HL-60 (cell line): ENCODE data around the gene LKAAEAR1.

Source experiments
- DNase-seq, 2 experiments: peaks; one replicate each; pipeline ENCODE4 v3.0.0-alpha.2; 2010 to 2020; ENCODE audit warnings: low read depth in 1 of 2, low spot score in 1 of 2
- H3K27ac ChIP-seq: fragments of 250-450 bp; sonication (Bioruptor Pico); replicated peaks from 2 replicates; pipeline ENCODE4 v1.5.1; 2020; ENCODE audit warnings: mild to moderate bottlenecking, moderate library complexity
- H3K27me3 ChIP-seq: fragments of 250-450 bp; sonication (Bioruptor Pico); 2 replicates; pipeline ENCODE4 v1.5.1; 2021; ENCODE audit warnings: mild to moderate bottlenecking, moderate library complexity; ENCODE audit not compliant: insufficient read depth, poor library complexity, severe bottlenecking
- H3K4me3 ChIP-seq: replicated peaks from 2 replicates; pipeline ENCODE4 v1.5.1; 2011; ENCODE audit warnings: mild to moderate bottlenecking, control low read depth, low read length; ENCODE audit not compliant: insufficient read depth
- GABPA ChIP-seq: IDR thresholded peaks from 2 replicates; pipeline ENCODE4 v1.6.1; 2012; ENCODE audit warnings: low read depth
- POLR2AphosphoS5 ChIP-seq: IDR thresholded peaks from 2 replicates; pipeline ENCODE4 v1.6.1; 2012; ENCODE audit warnings: low read depth
- SPI1 ChIP-seq: IDR thresholded peaks from 2 replicates; pipeline ENCODE4 v1.6.1; 2012; ENCODE audit warnings: low read depth, mild to moderate bottlenecking, borderline replicate concordance
- TF ChIP-seq, protein P1 (sequence below): IDR thresholded peaks from one replicate; pipeline ENCODE4 v1.5.1; 2011; ENCODE audit warnings: low read length, control low read depth, inconsistent platforms; ENCODE audit not compliant: insufficient read depth
- TF ChIP-seq, protein P2 (sequence below): IDR thresholded peaks from 2 replicates; pipeline ENCODE4 v1.6.1; 2012; ENCODE audit warnings: low read depth; ENCODE audit not compliant: insufficient replicate concordance

LKAAEAR1 gene

DNA sequence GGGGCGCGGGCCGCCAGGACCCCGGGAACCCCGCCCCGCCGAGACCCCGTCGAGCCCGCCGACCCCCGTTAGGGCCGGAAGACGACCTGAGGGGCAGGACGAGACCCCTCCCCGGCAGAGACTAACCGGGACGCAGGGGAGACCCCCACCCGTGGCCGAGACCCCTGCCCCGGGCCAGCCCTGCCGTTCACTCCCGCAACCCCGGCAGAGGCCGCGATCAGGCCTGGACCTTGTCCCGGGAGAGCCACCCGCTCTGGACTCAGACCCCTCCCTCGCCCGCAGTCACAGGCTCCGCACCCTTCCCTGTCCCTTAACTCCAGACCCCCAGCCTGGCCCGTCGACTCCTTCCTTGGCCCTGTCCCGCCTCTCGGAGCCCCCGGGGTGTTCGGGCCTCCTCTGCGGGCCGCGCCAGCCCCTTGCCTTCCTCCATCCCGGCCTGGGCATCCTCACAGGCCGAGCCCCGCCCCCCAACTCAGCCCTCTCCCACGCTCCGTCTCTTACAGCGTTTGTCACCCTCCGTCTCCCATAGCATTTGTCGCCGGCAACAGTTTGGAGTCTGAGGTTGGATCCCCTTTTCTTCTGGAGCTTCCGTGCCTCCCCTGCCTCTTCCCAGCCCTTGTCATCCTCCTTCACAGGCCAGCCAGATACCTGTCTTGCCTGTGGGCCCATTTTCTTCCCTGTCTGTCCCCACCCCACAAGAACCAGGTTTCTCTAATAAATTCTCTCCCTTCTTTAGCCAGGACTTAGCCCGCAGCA, 20.6 kb downstream of the LKAAEAR1 start:
- H3K27ac ChIP-seq: peak overlapping the region; percentile 51

DNA sequence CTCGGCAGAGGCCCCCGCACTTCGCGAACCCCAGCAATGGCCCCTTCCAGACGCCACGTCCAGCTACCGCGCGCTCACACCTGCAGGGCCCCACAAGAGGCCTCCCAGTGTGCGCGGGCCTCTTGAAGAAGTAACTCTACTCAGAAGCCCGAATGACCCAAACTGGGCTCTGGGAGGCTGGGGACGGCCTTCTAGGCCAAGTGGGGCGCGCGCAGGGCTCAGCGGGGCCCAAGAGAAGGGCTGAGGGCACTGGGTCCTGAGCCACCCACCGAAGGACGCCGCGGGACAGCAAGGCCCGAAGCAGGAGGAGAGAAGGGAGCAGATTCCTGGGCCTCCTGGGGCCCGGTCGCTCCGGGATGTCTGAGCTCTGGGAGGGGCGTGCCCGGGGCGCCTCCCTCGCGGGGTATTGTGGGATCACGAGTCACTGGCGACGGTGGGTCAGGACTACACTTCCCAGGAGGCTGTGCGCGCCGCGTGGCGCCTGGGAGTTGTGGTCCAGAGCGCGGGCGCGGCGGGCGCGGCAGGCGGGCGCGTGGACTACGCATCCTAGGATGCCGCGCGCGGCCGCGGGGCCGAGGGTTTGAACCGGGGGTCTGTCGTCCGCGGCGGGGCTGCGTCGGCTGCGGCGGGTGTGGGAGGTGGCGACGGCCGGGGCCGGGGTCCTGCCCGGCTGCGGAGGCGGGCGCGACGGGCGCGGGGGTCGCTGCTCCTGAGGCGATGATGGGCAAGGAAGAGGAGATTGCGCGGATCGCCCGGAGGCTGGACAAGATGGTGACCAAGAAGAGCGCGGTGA, 21.4 kb downstream of the LKAAEAR1 start, which contains the start of gene TCEA2:
Gene TCEA2, plus strand, starts transcription at position 603 of the 793 bp plus-strand sequence. Its CDS starts 115 bp downstream, at position 718.
- Histone ChIP-seq H3K27me3 (no peaks in the 10 kb centered on the region), H3K4me3 (peak within 1 kb of the TSS; percentile 90), H3K27ac (peak within 1 kb of the TSS; percentile 51)
- TF ChIP-seq GABPA: peak; percentile 50
- TF ChIP-seq POLR2AphosphoS5: 0 out of 2 replicates have a peak, but pooled peaks have one; percentile 20
- TF ChIP-seq SPI1: no peak; the same call in 1 of the 2 replicates
- DNase-seq: peak in 1 of 2 experiments; percentile 96

More for the DNA sequence above, 20.6 kb downstream of the LKAAEAR1 start:
- no peak for DNase-seq
- peak overlapping the region; percentile 90 for H3K4me3 ChIP-seq
- no peak for TF ChIP-seq POLR2AphosphoS5
- no peak for TF ChIP-seq SPI1
- TF ChIP-seq, protein P1, sequence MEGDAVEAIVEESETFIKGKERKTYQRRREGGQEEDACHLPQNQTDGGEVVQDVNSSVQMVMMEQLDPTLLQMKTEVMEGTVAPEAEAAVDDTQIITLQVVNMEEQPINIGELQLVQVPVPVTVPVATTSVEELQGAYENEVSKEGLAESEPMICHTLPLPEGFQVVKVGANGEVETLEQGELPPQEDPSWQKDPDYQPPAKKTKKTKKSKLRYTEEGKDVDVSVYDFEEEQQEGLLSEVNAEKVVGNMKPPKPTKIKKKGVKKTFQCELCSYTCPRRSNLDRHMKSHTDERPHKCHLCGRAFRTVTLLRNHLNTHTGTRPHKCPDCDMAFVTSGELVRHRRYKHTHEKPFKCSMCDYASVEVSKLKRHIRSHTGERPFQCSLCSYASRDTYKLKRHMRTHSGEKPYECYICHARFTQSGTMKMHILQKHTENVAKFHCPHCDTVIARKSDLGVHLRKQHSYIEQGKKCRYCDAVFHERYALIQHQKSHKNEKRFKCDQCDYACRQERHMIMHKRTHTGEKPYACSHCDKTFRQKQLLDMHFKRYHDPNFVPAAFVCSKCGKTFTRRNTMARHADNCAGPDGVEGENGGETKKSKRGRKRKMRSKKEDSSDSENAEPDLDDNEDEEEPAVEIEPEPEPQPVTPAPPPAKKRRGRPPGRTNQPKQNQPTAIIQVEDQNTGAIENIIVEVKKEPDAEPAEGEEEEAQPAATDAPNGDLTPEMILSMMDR: no peak
- TF ChIP-seq GABPA: no peak
- TF ChIP-seq, protein P2, sequence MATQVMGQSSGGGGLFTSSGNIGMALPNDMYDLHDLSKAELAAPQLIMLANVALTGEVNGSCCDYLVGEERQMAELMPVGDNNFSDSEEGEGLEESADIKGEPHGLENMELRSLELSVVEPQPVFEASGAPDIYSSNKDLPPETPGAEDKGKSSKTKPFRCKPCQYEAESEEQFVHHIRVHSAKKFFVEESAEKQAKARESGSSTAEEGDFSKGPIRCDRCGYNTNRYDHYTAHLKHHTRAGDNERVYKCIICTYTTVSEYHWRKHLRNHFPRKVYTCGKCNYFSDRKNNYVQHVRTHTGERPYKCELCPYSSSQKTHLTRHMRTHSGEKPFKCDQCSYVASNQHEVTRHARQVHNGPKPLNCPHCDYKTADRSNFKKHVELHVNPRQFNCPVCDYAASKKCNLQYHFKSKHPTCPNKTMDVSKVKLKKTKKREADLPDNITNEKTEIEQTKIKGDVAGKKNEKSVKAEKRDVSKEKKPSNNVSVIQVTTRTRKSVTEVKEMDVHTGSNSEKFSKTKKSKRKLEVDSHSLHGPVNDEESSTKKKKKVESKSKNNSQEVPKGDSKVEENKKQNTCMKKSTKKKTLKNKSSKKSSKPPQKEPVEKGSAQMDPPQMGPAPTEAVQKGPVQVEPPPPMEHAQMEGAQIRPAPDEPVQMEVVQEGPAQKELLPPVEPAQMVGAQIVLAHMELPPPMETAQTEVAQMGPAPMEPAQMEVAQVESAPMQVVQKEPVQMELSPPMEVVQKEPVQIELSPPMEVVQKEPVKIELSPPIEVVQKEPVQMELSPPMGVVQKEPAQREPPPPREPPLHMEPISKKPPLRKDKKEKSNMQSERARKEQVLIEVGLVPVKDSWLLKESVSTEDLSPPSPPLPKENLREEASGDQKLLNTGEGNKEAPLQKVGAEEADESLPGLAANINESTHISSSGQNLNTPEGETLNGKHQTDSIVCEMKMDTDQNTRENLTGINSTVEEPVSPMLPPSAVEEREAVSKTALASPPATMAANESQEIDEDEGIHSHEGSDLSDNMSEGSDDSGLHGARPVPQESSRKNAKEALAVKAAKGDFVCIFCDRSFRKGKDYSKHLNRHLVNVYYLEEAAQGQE: no peak
- no peaks in the 10 kb centered on the region for H3K27me3 ChIP-seq

DNA sequence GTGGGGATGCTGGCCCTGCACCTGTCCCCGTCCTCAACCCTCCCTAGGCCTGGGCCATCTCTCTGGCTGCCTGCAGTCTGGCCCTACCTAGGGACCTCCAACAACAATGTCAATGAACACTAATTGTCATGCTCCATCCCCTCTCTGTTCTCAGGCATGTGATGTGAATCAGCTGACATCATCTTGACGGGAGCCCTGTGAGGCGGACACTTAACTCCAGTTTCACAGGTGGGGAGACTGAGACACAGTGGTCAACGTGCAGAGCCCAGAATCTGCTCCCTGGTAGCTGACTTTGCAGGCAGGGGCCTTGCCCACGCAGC, 22.0 kb downstream of the LKAAEAR1 start:
- Histone ChIP-seq H3K27me3 (no peaks in the 10 kb centered on the region), H3K4me3 (no peak overlapping the region), H3K27ac (no peak overlapping the region)
- no peak for DNase-seq
- TF ChIP-seq, protein P1: no peak
- no peak for TF ChIP-seq GABPA
- TF ChIP-seq, protein P2: no peak

DNA sequence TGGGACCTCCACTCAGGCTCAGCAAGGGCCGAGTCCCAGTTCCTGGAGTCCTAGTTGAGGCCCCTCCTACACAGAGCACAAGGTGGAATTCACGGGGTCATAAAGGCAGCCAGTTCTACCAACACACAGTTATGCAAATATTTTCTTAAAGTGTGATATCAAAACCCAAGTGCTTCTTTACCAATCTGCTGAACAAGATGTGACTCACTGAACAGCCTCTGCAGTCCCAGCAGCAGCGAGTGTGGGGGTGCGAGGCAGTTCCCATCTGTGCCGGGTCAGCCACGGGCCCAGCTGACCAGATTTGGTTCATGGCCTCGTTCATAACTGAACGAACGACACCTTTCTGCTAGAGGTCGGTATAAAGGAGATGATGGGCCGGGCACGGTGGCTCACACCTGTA, 25.7 kb downstream of the LKAAEAR1 start:
- Histone ChIP-seq H3K27me3 (no peaks in the 10 kb centered on the region), H3K27ac (no peak overlapping the region), H3K4me3 (no peak overlapping the region)
- no peak for DNase-seq
- TF ChIP-seq, protein P1: no peak
- no peak for TF ChIP-seq POLR2AphosphoS5
- TF ChIP-seq, protein P2: no peak
- no peak for TF ChIP-seq SPI1
- TF ChIP-seq GABPA: no peak
